NT2/D1 (cell line): ENCODE measurements around the gene CDC42EP4.

Source experiments
- SUZ12 ChIP-seq: IDR thresholded peaks from 2 replicates; pipeline ENCODE4 v1.6.1; 2011; ENCODE audit not compliant: insufficient read length, insufficient read depth; ENCODE audit errors: extremely low read depth
- YY1 ChIP-seq: IDR thresholded peaks from 2 replicates; pipeline ENCODE4 v1.6.1; 2011; ENCODE audit not compliant: insufficient read length, insufficient read depth

GRCh38 chr17:73250851-73251640, 60.8 kb downstream of the CDC42EP4 start:
- TF ChIP-seq SUZ12 (no peak), YY1 (no peak)
